HG03196 (cell line): Measurements from ENCODE around the gene IGLL1.

Experiments used
- ATAC-seq: cut with Tn5 transposase; IDR thresholded peaks from one replicate; pipeline ENCODE4 v1.9.1; 2021; ENCODE audit not compliant: unreplicated experiment

Gene IGLL1

GRCh38 chr22:23530766-23531282 is 49.3 kb downstream of the IGLL1 start:
- no peak for ATAC-seq

DNA sequence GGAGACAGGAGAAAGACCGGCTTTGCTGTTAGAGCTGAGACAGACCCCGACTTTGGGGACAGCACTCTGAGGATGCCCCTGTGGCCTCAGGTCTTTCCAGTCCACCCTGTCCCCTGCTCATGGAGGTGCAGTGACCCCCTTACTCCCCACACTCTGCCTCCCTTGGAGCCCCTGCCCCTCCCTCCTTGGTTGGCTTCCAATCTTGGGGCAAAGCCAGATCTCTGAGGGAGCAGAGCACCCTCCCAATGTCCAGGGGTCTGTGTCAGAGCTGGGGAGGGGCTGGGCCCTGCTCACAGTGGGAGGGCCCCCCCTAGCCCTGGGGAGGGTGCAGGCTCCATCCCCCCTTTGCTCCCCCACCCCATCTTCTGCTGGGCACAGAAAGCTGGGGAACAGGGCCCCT is 50.0 kb downstream of the IGLL1 start:
- ATAC-seq, result no peak

DNA sequence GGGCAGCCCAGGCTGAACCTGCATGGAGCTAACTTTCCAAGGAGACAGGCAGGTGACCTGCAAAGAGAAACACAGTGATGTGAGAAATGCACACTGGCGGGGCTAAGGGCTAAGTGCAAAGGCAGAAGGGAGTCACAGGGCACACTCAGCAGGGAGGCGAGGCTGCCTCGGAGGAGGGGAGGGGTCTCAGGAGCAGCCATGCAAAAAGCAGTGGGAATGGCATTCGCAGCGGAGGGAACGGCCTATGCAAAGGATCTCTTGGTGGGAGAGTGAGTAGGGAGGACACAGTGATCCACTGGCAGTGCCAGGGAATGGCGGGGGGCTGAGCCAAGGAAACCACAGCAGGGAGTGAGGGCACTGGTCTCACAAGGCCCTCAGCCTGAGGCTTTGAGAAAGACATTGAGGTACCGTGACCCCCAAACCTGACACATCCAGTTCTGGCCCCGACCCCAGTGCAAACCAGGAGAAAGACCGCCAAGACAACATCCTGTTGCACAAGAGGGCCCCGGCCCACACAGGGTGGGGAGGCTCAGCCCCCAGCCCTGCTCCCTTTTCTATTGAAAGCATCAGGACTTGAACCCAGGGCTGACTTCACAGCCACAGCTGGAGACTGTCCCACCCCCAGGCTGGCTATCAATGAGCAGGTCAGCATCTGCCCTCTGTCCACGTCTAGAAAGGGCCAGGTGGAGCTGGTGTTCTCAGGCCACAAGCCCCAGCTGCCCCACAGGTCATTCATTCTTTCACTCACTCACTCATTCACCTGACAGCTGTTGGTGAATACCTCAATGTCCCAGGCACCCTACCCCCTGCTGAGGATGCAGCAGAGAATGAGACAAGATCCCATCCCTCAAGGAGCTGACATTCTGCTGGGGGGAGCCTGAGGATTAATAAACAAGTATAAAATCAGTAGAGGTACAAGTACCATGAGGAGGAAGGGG is 50.7 kb downstream of the IGLL1 start:
- ATAC-seq, result no peak

DNA sequence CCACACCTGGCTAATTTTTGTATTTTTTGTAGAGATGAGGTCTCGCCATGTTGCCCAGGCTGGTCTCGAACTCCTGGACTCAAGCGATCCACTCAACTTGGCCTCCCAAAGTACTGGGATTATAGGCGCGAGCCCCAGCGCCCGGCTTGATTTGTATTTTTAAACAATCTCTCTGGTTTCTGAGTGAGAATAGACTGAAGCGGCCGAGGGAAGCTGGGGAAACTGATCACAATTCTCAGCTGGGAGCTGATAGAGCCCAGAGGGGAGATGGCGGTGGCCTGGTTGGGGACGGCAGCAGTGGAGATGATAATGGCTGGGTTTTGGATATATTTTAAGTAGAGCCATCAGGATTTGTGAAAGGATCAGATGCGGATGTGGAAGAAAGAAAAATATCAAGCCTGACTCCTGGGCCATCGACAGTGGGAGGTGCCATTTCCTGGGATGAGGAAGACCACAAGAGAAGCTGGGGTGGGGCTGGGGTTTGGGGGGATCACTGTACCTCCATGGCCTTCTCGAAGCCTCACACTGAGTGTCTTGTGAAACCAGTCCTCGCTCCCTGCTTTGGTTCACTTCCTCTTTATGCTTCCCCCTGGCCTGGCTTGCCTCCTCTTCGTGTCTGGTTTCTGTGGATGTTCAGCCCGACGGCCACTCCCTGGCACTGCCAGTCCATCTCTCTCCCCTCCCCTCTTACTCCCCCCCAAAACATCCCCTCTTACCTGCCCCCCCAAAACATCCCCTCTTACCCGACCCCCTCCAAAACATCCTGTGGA is 51.9 kb downstream of the IGLL1 start:
- no peak for ATAC-seq

- no peak for ATAC-seq
Observed at GRCh38 chr22:23526596-23527316, 53.3 kb downstream of the IGLL1 start.

GRCh38 chr22:23525510-23525909 is 54.6 kb downstream of the IGLL1 start:
- ATAC-seq, result no peak

DNA sequence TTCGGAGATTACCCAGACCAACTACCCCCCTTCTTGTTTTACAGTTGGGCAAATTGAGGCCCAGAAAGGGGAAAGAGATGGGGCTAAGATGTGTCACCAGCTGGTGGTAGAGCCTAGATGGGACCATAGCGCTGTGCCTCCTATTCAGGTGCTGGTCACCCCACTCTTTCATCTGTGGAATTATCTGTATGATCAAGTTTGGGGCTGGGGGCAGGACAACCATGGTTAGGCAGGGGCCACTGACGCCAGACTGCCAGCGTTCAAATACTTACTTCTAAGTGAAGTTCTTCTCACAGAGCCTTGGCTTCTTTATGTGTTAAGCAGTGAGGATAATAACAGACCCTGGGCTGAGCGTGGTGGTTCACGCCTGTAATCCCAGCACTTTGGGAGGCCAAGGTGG is 55.9 kb downstream of the IGLL1 start:
- ATAC-seq, result no peak

GRCh38 chr22:23523713-23524112 is 56.4 kb downstream of the IGLL1 start:
- ATAC-seq, result no peak
